Colon (tissue), 2 donors: ENCODE measurements around the gene MYL5.
"Not testable (repeated sequence)": the region's sequence is repeated elsewhere in the genome, so short reads cannot be mapped to it uniquely, and the experiment has no call there.

Source experiments
- FAIRE-seq: peaks from 2 replicates; lab custom pipeline; 2012; peaks lifted over from hg19 to GRCh38; lab: Jason Lieb, UNC
- donor health status: control.
- donor health status: control.

MYL5 gene

DNA sequence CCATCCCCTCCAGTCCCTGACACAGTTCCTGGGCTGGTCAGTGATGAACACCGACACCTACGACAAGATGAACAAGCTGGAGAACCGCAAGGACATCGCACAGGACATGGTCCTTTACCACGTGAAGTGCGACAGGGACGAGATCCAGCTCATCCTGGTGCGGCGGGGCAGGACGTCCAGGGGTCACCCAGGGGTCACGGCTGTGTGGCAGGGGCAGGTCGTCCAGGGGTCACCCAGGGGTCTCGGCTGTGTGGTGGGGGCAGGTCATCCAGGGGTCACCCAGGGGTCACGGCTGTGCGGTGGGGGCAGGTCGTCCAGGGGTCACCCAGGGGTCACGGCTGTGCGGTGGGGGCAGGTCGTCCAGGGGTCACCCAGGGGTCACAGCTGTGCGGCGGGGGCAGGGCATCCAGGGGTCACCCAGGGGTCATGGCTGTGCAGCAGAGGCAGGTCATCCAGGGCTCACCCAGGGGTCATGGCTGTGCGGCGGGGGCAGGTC, 17.0 kb upstream of the MYL5 start:
- no peak for FAIRE-seq

DNA sequence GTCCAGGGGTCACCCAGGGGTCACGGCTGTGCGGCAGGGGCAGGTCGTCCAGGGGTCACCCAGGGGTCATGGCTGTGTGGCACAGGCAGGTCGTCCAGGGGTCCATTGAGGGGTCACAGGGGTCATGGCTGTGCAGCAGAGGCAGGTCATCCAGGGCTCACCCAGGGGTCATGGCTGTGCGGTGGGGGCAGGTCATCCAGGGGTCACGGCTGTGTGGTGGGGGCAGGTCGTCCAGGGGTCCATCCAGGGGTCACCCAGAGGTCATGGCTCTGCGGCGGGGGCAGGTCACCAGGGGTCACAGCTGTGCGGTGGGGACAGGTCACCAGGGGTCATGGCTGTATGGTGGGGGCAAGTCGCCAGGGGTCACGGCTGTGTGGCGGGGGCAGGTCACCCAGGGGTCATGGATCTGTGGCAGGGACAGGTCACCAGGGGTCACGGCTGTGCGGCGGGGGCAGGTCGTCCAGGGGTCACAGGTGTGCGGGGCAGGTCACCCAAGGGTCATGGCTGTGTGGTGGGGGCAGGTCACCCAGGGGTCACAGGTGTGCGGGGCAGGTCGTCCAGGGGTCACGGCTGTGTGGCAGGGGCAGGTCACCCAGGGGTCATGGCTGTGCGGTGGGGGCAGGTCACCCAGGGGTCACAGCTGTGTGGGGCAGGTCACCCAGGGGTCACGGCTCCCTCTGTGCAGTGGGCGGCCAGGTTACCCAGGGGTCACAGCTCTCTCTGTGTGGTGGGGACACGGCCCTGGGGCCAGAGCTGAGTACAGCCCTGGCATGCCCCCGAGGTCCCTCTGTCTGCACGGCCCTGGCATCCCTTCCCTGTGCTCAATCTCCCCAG, 16.3 kb upstream of the MYL5 start:
- FAIRE-seq, result no peak

DNA sequence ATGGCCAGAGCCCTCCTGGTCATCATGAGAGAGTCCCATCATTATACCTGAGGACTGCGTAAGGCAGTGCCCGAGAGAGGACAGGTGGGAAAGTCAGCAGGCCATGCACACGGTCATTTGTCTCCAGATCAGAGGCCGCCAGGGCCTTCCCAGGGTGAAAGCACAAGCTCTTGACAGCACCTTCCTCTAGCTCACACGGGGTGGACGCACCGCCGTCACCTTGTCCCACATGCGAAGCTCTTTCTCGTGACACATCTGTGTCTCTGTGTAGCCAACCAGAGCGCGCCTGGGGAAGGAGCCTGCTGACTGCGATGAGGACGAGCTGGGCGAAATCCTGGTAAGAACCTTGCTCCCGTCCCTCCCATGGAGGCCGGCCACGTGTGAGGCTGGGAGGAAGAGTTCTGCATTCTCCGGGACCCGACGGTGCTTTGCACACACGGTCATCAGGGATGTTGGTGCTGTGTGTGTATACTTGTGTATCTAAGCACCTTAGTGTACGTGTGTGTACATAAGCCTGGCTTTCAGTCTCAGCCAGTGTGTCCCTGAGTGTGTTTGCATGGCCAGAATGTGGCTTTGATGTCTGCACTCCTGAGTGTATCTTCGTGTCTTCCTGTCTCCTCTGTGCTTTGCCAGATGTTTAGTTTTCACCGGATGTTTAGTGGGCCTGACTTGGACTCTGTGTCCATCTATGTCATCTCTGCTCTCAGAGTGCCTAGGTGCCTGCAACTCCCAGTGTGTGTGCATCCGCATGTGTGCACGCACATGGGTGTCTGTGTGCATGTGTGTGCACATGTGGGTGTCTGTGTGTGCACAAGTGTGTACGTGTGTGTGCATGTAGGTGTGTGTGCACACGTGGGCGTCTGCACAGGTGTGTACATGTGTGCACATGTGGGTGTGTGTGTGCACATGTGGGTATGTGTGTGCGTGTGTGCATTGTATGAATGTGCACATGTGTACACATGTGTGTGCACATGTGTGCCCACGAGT, 15.4 kb upstream of the MYL5 start:
- FAIRE-seq, result no peak

DNA sequence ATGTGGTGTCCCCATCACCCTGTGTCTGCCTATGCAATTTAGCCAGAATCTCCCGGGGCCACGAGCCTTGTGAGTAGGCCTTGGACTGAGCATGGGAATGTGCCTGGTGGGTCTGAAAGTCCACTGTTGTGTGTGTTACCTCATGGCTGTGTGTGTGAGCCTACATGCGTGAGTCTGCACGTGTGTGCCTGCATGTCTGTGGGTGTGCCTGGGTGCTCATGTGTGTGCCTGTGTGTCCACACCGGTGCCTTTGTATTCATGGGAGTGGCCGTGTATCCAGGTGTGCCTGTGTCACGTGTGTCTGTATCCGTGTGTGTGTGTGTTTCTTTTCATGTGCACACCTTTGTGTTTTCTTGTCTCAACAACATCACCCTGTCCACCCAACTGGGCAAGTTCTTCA, 14.5 kb upstream of the MYL5 start:
- no peak for FAIRE-seq

DNA sequence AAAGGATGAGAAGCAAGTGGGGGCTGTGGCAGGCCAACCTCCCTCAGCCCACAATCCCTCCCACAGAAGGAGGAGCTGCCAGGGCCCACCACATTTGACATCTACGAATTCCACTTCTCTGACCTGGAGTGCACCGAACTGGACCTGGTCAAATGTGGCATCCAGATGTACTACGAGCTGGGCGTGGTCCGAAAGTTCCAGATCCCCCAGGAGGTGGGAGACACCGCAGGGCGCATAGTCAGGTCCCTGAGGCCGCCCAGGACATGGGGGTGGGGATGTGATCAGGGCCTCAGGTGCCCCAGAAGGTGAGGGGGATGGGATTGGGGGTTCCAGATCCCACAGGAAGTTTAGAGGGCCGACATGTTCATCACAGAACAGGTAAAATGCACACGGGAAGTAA, 13.9 kb upstream of the MYL5 start:
- no peak for FAIRE-seq

DNA sequence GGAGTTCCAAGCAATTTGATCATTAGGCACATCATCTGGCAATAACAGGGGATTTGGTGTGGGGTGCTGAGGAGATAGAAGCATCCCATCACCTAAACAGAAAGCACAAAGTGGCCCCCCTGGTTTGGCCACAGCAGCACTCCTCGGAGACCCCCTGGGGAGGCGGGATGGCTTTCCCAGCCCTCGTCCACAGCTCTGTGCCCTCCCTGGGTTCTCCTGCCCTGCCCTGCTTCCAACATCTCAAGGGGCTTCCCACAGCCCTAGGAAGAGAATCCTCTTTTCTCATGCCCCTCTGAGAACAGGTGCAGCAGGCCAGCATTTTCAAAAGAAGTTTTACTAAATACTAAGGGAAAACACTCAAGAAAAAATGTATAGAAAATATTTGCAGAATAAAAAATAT, 13.1 kb upstream of the MYL5 start:
- FAIRE-seq, result no peak

DNA sequence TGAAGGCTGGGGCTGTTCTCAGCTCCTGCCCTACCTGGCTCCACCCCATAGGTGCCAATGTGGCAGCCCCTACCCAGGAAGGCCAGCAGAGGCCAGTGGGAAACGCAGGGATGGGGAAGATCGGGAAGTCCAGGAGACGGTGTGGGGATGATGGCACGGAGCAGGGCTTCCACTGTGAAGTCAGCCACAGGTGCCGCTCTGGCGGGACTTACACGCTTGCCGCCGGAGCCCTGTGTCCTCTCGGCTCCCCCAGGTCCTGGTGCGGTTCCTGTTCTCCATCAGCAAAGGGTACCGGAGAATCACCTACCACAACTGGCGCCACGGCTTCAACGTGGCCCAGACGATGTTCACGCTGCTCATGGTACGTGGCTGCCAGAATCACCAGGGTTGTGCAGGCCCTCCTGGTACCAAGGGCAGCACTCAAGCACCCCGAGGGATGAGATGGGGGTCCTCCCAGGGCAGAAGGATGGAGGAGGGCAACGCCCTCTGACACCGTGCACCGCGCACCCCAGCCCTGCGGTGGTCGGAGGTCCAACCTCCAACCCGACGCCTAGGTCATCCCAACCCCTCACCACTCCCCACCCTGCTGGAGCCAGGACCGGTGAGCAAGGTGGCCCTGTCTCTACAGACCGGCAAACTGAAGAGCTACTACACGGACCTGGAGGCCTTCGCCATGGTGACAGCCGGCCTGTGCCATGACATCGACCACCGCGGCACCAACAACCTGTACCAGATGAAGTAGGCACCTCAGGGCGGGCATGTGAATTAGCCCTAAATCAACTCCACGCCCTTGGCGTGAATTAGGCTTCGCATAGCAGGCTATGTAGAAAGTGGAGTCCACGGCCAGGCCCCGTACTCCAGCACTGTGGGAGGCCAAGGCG, 12.2 kb upstream of the MYL5 start:
- no peak for FAIRE-seq

DNA sequence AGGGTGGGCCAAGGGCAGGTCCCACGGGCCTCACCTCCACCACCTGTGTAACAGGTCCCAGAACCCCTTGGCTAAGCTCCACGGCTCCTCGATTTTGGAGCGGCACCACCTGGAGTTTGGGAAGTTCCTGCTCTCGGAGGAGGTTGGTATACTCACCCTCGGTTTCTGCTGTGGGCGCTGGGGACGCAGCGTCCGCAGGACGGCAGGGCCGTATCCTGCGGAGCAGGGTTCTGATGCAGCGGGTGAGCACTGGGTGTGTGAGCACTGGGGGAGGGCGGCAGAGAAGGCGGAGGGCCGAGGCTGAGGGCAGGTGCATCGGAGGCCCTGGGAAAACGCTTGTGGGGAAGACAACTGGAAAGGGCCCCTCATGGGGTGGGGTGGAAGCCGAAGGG, 11.3 kb upstream of the MYL5 start:
- no peak for FAIRE-seq

DNA sequence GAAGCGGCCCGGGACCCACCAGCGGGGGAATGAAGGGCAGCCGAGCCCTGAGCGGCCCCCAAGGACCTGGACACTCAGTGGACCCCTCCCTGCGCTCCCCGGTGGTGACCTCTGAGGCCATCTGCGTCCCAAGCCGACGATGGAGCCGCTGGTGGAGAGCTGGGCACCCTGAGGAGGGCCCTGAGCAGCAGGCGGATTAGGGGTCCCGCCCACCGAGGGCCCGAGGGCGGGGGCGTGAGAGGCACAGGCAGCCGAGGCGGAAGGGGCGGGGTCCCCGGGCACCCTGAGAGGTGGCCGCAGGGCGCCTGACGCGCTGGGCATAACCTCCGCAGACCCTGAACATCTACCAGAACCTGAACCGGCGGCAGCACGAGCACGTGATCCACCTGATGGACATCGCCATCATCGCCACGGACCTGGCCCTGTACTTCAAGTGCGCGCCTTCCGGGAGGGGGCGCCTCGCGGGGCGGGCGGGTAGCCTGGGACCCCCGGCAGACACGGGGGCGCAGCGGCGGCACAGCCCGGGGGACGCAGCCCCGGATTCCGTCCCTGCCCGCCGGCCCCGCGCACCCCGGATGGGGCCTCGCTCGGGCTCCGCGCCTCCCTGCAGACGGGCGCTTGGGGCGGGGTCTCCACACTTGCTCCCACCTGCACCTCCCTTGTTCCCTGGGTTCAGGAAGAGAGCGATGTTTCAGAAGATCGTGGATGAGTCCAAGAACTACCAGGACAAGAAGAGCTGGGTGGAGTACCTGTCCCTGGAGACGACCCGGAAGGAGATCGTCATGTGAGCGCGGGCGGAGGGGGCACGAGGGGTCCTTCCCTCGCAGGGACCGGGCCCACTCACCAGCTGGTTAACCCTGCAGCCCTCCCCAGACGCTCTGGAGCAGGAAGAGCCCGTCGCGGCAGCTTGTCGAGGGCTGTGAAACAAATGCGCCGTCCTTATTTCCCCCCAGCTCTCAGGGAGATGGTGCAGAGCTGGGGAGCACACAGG, 10.6 kb upstream of the MYL5 start:
- FAIRE-seq, result no peak

DNA sequence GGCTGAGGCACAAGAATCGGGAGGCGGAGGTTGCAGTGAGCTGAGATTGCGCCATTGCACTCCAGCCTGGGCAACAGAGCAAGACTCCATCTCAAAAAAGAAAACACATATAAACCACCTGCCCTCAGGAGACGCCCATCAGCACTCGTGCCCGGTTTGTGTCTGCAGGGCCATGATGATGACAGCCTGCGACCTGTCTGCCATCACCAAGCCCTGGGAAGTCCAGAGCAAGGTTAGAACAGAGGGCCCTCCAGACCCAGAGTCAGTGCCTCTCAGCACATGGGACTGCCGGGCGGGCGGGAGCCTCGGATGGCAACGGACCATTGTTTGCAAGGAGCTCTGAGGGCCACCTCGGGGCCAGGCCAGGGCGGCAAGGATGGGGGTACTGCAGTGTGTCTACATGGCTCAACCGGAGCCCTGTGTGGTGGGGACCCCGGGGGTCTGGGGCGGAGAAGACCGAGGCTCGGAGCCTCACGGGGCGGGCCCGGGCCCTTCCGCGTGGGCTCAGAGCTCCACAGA, 9.6 kb upstream of the MYL5 start:
- no peak for FAIRE-seq

DNA sequence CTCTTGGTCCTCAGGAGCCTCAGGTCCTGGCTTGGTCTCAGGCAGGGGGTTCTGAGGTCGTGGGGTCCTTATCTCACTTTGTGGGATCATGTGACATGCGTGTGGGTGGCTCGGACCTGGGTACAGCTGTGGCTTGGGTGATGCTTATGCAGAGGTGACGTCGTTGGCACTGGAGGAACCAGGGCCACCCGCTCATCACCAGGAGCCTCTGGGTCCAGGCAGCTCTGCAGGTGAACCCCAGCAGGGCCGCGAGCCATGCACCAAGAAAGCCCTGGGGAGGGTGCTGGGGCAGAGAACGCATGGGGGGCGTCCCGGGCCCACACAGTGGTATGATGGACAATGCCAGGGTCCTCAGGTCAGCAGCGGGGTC, 9.0 kb upstream of the MYL5 start:
- FAIRE-seq, result no peak

DNA sequence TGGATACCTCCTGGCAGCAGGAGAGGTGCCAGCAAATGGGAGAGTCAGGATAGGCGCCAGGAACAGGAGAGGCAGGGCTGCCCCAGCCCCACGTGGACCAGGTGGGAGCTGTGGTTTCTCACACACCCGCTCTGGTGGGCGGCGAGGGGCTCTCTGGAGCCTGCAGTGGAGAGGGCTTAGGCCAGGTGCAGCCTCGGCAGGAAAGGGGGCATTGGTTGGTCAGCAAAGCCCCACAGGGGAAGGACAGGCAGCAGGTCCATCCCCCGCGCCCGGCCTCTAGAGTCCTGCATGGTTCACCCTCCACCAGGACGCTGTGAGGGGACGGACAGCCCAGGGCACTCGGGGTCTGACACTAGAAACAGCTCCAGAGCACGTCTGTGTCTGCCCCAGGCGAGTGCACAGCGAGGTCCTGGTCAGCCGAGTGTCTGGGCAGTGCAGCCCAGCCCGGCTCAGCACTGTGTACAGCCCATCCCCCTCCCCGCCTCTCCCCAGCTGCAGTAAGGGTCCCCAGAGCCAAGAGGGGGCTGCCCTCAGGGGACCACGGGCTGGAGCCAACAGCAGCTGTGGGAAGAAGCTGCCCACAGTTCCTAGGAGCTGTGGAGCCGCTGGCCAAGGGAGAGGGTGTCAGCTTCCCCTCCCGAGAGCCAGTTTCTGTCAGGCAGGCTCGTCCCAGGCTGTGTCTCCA, 8.4 kb upstream of the MYL5 start:
- no peak for FAIRE-seq

DNA sequence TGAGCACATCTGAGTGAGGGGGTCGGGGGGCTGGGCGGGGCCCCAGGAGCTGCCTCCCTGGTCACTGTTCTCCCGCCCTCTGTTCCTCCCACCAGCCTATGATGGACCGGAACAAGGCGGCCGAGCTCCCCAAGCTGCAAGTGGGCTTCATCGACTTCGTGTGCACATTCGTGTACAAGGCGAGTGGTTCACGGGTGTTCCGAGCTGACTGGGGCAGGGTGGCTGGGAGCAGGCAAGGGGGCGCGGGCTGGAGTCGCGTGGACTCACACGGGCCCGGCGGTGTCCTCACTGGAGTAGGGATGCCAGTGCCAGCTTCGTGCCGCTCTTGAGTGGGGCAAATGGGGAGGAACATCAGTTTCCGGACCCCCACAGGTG, 7.9 kb upstream of the MYL5 start:
- FAIRE-seq, result no peak

DNA sequence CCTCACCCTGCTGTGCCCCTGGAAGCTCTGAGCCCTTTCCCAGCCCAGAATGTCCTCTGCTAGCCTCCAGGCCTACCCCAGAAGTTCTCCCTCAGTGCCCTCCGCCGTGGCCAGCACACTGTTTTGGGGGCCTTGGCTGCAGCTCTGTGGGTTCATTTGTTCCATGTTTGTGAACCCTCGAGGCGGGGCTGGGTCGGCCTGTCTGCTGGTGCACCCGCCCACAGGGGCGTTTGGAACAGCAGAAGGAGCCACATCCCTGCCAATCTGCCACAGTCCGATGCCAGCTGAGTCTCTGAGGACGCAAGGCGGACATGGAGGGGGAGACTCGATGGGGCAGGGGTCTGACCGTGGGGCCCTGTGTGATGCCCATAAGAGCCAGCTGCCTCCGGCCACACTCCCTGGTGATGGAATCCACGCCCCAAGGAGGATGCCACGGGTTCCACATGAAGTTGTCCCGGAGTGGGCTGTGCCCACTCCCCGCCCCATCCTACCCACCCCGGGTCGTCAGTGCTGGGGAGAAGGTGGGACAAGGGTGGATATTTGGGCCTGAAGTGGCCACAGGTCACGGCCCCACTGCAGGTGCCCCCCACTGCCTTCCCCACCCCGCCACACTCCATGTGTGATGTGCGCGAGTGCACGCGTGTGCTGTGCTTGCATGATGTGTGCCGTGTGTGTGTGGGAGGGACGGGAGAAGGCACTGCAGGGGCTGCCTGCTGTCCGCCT, 7.4 kb upstream of the MYL5 start:
- no peak for FAIRE-seq

DNA sequence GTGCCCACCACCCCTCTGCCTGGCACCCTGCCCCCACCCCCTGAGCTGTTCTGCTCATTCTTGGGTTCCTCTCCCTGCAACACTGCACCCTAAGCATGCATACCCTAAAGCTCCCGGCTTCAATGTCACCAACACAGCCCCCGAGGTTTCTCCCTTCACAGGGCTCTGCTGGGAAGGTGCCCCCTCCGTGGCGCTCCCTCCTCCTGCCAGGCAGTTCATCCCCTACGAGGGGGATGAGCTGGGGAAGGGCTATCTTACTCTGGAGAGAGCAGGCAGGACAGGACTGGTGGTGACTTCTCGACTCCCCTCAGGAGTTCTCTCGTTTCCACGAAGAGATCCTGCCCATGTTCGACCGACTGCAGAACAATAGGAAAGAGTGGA, 6.8 kb upstream of the MYL5 start:
- no peak for FAIRE-seq

DNA sequence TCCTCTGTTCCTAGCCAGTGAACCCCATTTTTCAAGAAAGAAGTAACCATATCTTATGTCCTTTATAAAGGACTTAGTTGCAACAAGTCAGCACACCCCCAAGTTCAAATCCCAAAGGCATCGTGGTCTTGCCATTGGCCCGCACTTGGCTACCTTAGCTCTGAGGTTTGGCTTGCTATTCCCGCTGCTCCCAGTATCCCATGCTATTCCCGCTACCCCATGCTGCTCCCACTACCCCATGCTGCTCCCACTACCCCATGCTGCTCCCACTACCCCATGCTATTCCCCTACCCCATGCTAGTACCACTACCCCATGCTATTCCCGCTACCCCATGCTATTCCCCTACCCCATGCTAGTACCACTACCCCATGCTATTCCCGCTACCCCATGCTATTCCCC, 6.1 kb upstream of the MYL5 start:
- not testable (repeated sequence) for FAIRE-seq

DNA sequence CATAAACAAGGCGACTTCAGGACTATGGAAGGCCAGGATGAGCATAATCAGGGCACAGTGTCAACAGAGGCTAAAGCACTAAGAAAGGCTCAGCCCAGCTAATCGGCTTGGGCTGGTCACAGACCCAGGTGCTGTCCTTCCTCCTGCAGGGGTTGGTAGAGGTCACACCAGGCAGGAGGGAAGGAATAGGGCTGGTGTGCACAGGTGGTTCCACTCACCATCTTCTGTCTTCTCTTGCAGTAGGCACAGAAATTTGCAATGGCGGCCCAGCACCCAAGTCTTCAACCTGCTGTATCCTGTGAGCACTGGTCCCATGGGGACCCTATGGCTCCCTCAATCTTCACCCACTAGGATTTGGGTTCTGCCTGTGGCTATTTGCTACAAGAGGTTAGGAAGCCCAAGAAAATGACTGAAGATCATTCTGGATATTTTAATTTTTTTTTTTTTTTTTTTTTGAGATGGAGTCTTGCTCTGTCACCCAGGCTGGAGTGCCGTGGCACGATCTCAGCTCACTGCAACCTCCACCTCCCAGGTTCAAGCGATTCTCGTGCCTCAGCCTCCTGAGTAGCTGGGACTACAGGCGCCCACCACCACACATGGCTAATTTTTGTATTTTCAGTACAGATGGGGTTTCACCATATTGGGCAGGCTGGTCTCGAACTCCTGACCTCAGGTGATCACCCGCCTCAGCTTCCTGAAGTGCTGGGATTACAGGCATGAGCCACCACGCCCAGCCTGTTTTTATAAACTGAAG, 4.4 kb upstream of the MYL5 start:
- not testable (repeated sequence) for FAIRE-seq

DNA sequence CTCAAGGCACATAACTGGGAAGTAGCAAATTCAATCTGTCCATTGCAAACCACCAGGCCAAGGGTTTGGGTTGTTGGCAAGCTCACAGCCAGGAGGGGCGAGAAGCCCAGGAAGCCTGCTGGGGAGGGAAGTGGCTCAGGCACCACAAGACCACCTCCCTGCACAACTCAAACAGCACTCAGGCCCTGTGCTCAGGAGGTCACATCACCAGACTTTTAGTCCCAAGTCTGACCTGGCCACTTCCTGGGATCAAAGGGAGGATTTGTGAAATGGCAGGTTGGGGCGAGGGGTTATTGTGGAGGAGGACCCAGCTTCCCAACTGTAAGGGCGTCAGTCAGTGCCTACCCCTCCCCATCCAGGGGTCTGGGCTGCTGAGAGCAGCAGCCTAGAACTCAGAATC, 2.6 kb upstream of the MYL5 start:
- no peak for FAIRE-seq
